GM19397 (cell line): ENCODE results near the gene HOXD13.

ENCODE experiments used
- ATAC-seq: cut with Tn5 transposase; IDR thresholded peaks from one replicate; pipeline ENCODE4 v1.9.1; 2021; ENCODE audit warnings: mild to moderate bottlenecking, moderate library complexity; ENCODE audit not compliant: unreplicated experiment

HOXD13 gene

GRCh38 chr2:176118601-176119339 is 26.2 kb downstream of the HOXD13 start:
- ATAC-seq, result no peak

- ATAC-seq, result no peak
These were observed 28.1 kb downstream of the HOXD13 start for GRCh38 chr2:176120364-176121189.

GRCh38 chr2:176121190-176122051 is 28.9 kb downstream of the HOXD13 start:
- no peak for ATAC-seq

GRCh38 chr2:176122052-176122682 is 29.6 kb downstream of the HOXD13 start:
- ATAC-seq, result no peak

- ATAC-seq, result no peak
These were observed 30.3 kb downstream of the HOXD13 start, which contains the start of gene HOXD9 for GRCh38 chr2:176122683-176123410. HOXD9 (plus strand) TSS chr2:176122719; CDS start chr2:176122769, 50 bp downstream.

DNA sequence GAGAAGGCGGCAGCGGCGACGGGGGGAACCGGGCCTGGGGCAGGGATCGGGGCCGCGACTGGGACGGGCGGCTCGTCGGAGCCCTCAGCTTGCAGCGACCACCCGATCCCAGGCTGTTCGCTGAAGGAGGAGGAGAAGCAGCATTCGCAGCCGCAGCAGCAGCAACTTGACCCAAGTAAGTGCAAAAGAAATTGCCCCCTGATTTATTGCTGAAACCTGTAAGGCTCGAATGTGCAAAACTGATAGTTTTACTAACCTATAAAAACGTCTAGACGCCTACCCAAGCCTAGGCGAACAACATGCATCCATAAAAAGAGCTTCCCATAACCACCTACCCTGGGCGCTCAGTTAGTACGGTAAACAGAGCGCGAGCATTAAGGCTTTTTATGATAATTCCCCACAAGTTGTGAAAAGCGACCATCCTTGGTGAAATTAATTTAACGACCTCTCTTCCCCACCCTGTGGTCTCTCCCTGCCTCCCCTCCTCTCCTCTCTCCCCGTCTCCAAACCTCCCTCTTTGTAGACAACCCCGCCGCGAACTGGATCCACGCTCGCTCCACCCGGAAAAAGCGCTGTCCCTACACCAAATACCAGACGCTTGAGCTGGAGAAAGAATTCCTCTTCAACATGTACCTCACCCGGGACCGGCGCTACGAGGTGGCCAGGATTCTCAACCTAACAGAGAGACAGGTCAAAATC is 31.0 kb downstream of the HOXD13 start:
- ATAC-seq, result no peak

GRCh38 chr2:176124110-176124946 is 31.8 kb downstream of the HOXD13 start:
- ATAC-seq, result no peak

DNA sequence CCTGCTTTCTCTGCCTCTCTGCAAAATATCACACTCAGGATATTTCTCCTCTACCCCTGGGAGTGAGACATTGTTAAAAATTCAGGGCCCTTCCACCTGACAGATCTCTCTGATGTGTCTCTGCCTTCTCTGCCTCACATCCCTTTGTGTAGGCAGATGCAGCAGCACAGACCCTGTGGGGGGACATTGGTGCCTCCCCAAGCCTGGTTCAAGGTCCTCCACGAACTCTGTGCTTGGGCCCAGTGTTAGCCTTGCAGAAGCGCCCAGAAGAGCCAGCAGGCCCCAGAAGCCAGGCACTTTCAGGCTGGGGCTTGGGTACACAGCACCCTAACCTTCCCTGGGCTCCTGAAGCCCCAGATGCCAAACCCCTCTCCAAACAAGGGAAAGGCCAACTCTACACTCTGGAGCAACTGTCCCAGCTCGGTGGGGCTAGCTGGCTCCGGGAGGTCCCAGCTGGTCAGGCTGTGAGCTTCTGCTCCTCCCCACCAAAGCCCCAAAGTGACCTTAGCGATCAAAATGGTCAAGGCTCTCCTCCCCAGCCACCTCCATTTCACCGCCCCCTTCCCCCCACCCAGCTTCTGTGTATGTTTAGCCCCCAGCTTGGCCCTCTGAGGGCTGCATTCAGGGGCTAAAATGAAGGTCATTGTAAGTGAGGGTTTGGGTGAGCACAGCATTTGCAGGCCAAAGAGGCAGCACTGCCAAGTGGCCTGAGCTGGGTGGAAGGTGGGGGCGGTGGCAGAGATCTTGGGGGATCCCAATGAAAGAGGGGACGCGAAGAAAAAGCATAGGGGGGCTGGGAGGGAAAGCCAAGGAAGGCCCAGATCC is 32.6 kb downstream of the HOXD13 start:
- ATAC-seq, result no peak

DNA sequence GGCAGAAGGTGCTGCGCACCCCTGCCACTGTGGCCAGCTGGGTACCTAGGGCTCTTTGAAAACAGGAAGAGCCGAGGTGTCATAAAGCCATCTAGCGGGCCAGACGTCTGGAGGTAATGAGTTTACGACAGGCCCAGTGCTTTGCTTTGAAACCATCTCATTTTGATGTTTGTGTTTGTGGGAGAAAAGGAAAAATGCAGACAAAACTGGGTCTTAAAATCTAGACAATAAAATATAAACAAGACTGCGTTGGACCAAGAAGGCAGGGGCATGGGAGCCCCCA is 33.2 kb downstream of the HOXD13 start:
- ATAC-seq, result no peak

DNA sequence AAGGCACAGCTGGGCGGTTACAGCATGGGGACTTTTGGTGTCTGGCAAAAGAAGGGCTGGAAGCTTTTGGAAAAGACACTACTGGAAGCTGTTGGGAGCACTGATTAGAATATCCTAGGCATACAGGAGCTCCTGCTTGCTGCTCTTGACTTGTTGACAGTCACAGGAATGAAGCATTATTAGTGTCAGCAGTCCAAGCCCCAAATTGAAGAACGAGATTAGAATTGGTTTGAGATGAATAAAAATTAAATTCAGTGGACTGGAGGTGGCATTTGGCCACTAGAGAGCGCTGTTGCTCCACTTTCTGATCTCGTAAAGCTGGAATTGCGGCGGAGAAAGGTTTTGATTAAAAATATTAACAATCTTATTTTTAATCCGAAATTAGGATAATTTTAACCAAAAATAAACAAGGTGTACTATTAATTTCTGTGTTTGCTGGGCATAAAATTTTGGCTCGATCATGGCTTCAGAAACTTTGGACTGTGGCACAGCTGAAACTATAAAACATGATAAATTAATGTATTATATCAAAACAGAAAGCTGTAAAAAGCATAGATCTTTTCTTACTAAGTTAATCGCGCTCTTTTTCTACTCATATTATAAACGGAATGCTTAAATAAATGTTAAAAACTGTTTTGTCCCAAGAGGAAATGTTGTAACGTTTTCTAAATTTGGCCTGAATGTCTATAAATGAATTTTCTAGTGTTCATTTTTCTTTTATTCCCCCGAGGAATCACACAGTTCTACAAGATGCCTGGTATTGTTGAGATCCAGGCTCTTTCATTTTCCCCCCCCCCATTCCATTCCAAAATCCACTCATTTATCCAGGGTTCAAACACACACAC is 34.6 kb downstream of the HOXD13 start:
- no peak for ATAC-seq

GRCh38 chr2:176127774-176128072 is 35.2 kb downstream of the HOXD13 start:
- no peak for ATAC-seq

- no peak for ATAC-seq
These were observed 35.9 kb downstream of the HOXD13 start for GRCh38 chr2:176128172-176128981.

DNA sequence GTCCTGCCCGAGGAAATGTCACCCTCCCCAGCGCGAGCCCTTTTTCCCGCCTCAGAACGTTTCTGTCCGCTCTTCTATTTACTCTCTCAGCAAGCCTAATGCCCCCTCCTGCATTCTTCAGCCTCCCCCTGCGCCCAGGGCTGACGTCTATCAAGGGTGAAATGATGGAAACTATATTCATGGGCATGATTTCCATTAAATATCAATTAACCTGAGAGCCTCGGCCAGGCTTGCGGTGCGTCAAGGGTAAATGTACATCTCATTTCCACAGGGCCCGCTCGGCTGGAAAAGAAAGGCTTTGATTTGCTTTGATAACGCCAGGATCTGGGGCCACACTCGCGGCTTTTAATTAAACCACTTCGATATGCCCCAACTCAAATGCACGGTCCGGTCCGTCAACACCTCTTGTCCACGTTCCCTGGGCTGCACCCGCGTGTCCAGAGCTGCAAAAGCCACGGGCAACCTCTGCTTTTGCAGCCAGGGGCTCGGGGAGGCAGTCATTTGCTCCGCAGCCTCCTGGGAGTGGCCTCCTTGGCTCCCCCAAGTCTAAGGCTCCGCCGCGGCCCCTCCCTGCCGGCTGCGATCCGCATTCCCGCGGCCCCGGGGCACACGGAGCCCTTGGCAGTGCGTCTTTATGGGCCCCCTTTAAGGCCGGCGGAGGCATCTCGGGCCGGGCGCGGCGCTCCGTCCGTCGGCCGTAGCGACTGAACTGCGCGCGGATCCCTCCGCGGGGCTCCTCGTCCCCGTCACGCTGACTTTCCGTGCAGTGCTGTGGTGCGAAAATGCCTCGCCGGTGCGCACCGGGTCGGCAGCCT is 36.7 kb downstream of the HOXD13 start, which contains the start of gene HOXD8:
Gene HOXD8 (plus strand): TSS at position 724 of the 815 bp plus-strand sequence. CDS start 662 bp downstream, outside the sequence.
- ATAC-seq, result no peak

DNA sequence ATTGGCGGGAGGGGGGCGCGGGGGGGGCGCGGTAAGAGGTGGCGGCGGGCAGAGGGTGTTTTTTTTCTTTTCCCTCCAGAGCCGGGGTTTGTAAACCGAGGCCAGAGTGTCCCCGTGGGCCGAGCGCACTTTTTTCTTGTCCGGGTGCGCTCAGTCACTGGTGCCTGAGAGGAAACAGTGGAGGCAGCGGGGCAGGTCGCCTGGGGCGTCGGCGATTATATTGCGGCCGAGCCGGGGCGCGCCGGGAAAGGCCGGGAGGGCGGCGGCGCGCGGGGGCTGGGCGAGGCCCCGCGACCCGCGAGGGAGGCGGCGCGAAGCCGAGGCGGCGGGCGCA is 37.3 kb downstream of the HOXD13 start:
- ATAC-seq, result no peak

- ATAC-seq, result no peak
These were observed 37.8 kb downstream of the HOXD13 start for GRCh38 chr2:176130147-176130956.
